Measurements from ENCODE around the gene ZNF837. TPM values are rescaled to one million over a fixed set of nuclear protein-coding genes. Genes with fewer than 3 reads are reported as not detected.

The ZNF837 gene
- total RNA-seq, 4 donors from 2014 or later, result 1.5 to 3.7 (median 2.1) TPM

DNA sequence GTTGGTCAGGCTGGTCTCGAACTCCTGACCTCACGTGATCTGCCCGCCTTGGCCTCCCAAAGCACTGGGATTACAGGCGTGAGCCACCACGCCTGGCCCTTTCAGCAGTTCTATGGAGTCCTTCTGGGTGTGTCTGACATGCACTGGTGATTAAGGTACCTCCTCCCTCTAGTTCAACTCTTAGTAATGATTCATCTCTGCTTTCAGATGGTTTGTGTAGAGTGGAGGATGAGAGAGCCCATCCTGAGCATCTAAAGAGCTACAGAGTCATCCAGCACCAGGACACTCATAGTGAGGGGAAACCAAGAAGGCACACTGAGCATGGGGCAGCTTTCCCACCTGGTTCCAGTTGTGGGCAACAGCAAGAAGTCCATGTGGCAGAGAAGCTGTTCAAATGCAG is 35.8 kb upstream of the ZNF837 start:
- DNase-seq (ENCODE audit: extremely low spot score), result no peak
- Histone ChIP-seq H3K27me3 (no peaks in the 10 kb centered on the region), H3K36me3 (peaks cover 25 to 77% (median 59%) of the 10 kb centered on the region in 4 donors), H3K4me3 (no peak overlapping the region), H3K4me1 (no peaks in the 10 kb centered on the region), H3K9me3 (peaks cover 0 to 11% (median 3%) of the 10 kb centered on the region in 4 donors), H3K27ac (replicated peaks in 1 of 4) (no peak overlapping the region)
- no peak for TF ChIP-seq POLR2A (IDR thresholded peaks at IDR 0.05; ENCODE audit: low read depth)
- no peak for TF ChIP-seq POLR2AphosphoS5 (IDR thresholded peaks at IDR 0.05)
- TF ChIP-seq EP300 (IDR thresholded peaks at IDR 0.05), result no peak
- TF ChIP-seq, protein P1, sequence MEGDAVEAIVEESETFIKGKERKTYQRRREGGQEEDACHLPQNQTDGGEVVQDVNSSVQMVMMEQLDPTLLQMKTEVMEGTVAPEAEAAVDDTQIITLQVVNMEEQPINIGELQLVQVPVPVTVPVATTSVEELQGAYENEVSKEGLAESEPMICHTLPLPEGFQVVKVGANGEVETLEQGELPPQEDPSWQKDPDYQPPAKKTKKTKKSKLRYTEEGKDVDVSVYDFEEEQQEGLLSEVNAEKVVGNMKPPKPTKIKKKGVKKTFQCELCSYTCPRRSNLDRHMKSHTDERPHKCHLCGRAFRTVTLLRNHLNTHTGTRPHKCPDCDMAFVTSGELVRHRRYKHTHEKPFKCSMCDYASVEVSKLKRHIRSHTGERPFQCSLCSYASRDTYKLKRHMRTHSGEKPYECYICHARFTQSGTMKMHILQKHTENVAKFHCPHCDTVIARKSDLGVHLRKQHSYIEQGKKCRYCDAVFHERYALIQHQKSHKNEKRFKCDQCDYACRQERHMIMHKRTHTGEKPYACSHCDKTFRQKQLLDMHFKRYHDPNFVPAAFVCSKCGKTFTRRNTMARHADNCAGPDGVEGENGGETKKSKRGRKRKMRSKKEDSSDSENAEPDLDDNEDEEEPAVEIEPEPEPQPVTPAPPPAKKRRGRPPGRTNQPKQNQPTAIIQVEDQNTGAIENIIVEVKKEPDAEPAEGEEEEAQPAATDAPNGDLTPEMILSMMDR (IDR thresholded peaks at IDR 0.05), result no peak
- 96% methylated on average over 5 of the region's 5 CpGs for WGBS
- intact Hi-C loops (cut with DNase I), result no loop called here

DNA sequence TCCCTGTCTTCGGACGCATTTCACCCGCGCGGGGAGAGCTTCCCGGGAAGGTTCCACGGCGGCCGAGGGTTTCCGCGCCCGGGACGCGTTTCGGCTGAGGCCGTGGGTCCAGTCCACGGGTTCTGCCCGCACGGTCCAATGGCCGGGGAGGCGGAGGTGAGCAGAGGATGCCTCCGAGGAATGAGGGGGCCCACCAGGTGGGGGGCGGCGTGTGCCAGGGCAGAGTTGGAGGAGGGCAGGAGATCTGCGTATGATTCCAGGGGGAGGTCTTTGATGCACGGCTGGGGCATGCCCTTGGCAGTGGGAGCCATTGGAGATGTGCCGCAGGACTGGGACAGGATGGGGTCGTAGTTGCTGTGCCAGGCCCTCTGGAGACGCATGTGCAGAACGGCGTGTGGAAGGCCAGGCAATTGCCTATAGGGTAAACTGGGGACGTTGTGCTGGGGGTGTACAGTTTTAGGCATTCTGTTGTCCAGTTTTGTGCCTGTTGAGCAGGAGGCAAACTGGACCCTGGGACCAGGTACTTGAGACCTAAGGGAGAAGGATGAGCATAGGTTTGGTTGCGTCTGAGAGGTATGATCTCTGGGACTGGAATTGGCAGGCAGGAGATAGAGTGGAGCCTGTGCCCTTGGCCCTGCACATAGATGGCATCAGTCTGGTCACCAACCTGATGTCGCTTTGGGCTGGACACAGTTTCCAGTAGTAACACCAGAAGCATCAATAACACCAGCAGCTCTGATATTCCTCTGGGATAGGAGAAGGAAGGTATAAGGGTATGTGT is 28.4 kb upstream of the ZNF837 start:
- peak overlapping the region; percentile 84 to 92 (median 88) for H3K4me3 ChIP-seq
- H3K9me3 ChIP-seq, result no peaks in the 10 kb centered on the region
- TF ChIP-seq, protein P1 (IDR thresholded peaks at IDR 0.05), result no peak
- no peak for TF ChIP-seq POLR2AphosphoS5 (IDR thresholded peaks at IDR 0.05)
- TF ChIP-seq POLR2A (IDR thresholded peaks at IDR 0.05; ENCODE audit: low read depth), result no peak
- TF ChIP-seq EP300 (IDR thresholded peaks at IDR 0.05), result no peak
- H3K27me3 ChIP-seq, result no peaks in the 10 kb centered on the region
- DNase-seq (ENCODE audit: extremely low spot score), result no peak
- H3K4me1 ChIP-seq, result peaks cover 17 to 27% (median 26%) of the 10 kb centered on the region in 4 donors
- H3K36me3 ChIP-seq, result peaks cover 0 to 6% (median 0%) of the 10 kb centered on the region in 4 donors
- intact Hi-C loops (cut with DNase I), result no loop called here
- H3K27ac ChIP-seq (replicated peaks in 1 of 4), result peak overlapping the region; percentile 84 to 92 (median 90)
- 4% methylated on average over 27 of the region's 34 CpGs for WGBS

DNA sequence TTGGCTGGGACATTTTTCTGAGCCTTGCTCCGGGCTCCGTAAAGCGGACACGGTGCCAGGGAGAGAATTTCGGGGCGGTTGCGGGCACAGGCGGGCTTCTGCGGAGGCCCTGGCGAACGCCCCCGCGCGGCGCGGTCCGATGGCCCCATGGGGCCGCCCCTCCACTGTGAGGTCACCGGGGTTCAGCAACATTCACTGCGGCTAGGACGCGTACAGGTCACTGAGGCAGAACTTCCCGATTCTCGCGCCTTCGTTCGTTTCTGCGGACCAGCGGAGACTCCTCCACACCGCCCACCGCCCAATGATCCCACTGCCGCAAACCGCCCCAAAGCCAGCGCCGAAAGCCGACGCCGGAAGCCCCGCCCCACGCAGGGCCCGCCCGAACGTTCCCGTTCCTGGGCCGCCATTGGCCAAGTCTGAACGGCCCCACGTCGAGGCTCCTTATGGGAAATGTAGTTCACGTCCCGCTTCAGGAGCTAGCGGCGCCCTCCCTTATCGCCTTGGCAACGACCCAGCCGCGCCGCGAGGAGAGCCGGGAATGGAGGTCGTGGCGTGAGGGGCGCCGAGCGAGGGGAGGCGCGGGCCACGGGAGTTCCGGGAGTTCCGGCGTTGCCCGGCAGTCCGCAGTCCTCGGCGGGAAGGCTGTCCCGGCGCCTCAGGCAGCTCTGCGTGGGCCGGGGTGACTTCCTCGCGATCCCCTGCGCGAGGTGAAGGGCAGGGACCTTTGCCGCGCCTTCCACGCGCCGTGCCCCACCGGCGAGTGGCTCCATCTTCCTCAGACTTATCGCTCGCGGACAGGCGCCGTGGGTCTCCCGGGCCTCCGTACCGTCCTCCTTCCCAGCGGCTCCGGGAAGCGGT is 27.6 kb upstream of the ZNF837 start, which contains the start of gene ZNF584:
ZNF584 (plus strand) TSS at position 498 of the 858 bp plus-strand sequence. CDS start 499 bp downstream, outside the sequence.
- 0% methylated on average over 45 of the region's 100 CpGs for WGBS
- no peaks in the 10 kb centered on the region for H3K9me3 ChIP-seq
- peaks cover 17 to 27% (median 26%) of the 10 kb centered on the region in 4 donors for H3K4me1 ChIP-seq
- H3K4me3 ChIP-seq, result peak within 1 kb of the TSS; percentile 84 to 92 (median 88)
- H3K27ac ChIP-seq (replicated peaks in 1 of 4), result peak within 1 kb of the TSS; percentile 84 to 92 (median 90)
- peak; percentile 98 for DNase-seq (ENCODE audit: extremely low spot score)
- H3K27me3 ChIP-seq, result no peaks in the 10 kb centered on the region
- TF ChIP-seq POLR2AphosphoS5 (IDR thresholded peaks at IDR 0.05), result peak; percentile 91
- peak; percentile 66 for TF ChIP-seq POLR2A (IDR thresholded peaks at IDR 0.05; ENCODE audit: low read depth)
- no peak for TF ChIP-seq EP300 (IDR thresholded peaks at IDR 0.05)
- TF ChIP-seq, protein P1 (IDR thresholded peaks at IDR 0.05), result no peak
- peaks cover 0 to 2% (median 0%) of the 10 kb centered on the region in 4 donors for H3K36me3 ChIP-seq
- intact Hi-C loops (cut with DNase I), result no loop called here

DNA sequence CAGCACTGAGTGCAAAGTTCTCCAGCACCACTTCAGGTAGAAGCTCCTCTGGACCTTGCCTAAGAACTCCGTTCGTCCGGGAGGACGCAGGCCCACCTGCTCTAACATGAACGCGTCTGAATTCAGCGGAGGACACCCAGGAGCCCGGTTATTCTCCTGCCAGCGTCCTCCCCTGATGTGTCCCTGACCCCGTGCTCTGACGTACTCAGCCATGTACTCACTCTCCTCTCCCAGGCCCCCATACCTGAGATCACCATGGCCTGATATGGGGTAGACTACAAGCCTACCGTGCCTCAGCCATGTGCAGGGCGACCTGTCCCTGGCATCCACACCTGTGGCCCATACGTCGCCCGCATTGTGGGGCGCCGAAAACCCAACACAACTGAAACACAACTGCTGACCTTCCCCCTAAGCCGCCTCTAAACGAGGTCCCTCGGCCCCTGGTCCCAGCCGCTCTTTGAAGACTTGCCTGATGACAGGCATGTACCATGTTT is 26.9 kb upstream of the ZNF837 start:
- no peaks in the 10 kb centered on the region for H3K36me3 ChIP-seq
- no peak for DNase-seq (ENCODE audit: extremely low spot score)
- H3K9me3 ChIP-seq, result no peaks in the 10 kb centered on the region
- peaks cover 17 to 27% (median 26%) of the 10 kb centered on the region in 4 donors for H3K4me1 ChIP-seq
- intact Hi-C loops (cut with DNase I), result no loop called here
- no peak for TF ChIP-seq EP300 (IDR thresholded peaks at IDR 0.05)
- TF ChIP-seq, protein P1 (IDR thresholded peaks at IDR 0.05), result no peak
- TF ChIP-seq POLR2AphosphoS5 (IDR thresholded peaks at IDR 0.05), result no peak
- no peak for TF ChIP-seq POLR2A (IDR thresholded peaks at IDR 0.05; ENCODE audit: low read depth)
- H3K27ac ChIP-seq (replicated peaks in 1 of 4), result peak overlapping the region; percentile 84 to 92 (median 90)
- no peaks in the 10 kb centered on the region for H3K27me3 ChIP-seq
- 19% methylated on average over 13 of the region's 22 CpGs for WGBS
- H3K4me3 ChIP-seq, result peak overlapping the region; percentile 84 to 92 (median 88)

All from esophagus muscularis mucosa (tissue), 4 donors.